Gastroesophageal sphincter (tissue), 3 donors: ENCODE results near the gene RAB2B.

ENCODE experiments used
- CTCF ChIP-seq, 4 experiments: fragments of 200-600 bp in 2 of 4; fragments of 450-650 bp in 2 of 4; sonication (generic) in 1 of 4; IDR thresholded peaks; one replicate each; pipeline ENCODE4 v1.5.1; 2017 to 2019; ENCODE audit warnings: antibody characterized with exemption in 4 of 4, mild to moderate bottlenecking in 2 of 4, moderate library complexity in 2 of 4
- POLR2A ChIP-seq, 2 donors: fragments of 450-650 bp; IDR thresholded peaks; one replicate each; pipeline ENCODE4 v1.6.1; 2017; ENCODE audit warnings: antibody characterized with exemption in 2 of 2, mild to moderate bottlenecking in 2 of 2, moderate library complexity in 1 of 2
- POLR2AphosphoS5 ChIP-seq: sonication (generic); formaldehyde crosslinking; IDR thresholded peaks from one replicate; pipeline ENCODE4 v1.6.1; 2017; ENCODE audit warnings: antibody characterized with exemption

- peak in 3 of 4 experiments; percentile 27 to 68 (median 57) for TF ChIP-seq CTCF (IDR thresholded peaks at IDR 0.05)
- peak in 1 of 2 donors; percentile 27 for TF ChIP-seq POLR2A (IDR thresholded peaks at IDR 0.05)
- peak; percentile 56 for TF ChIP-seq POLR2AphosphoS5
Measured at GRCh38 chr14:21455912-21456667, 20.7 kb downstream of the RAB2B start, which contains the start of gene CHD8.
